GM19240 (cell line): ENCODE data around the gene DNASE2.
"Not testable (repeated sequence)": the region's sequence is repeated elsewhere in the genome, so short reads cannot be mapped to it uniquely, and the experiment has no call there.

Experiments
- DNase-seq: peaks from one replicate; pipeline ENCODE4 v3.0.0; 2011; ENCODE audit warnings: low spot score; ENCODE audit not compliant: insufficient read length

The DNASE2 gene

GRCh38 chr19:12881172-12881808, at the start of gene DNASE2:
DNASE2 (minus strand) TSS chr19:12881449; CDS start chr19:12881375, 74 bp downstream.
- peak; percentile 100 for DNase-seq

- DNase-seq, result no peak
These were observed 48.9 kb upstream of the DNASE2 start for GRCh38 chr19:12930002-12930645.

GRCh38 chr19:12924621-12925310, 43.5 kb upstream of the DNASE2 start:
- no peak for DNase-seq

- no peak for DNase-seq
These were observed 41.7 kb upstream of the DNASE2 start for GRCh38 chr19:12922959-12923358.

- no peak for DNase-seq
These were observed 39.8 kb upstream of the DNASE2 start for GRCh38 chr19:12921047-12921446.

GRCh38 chr19:12918253-12918652, 37.0 kb upstream of the DNASE2 start:
- DNase-seq, result no peak

- not testable (repeated sequence) for DNase-seq
These were observed 34.6 kb upstream of the DNASE2 start for GRCh38 chr19:12915860-12916259.

- no peak for DNase-seq
These were observed 32.8 kb upstream of the DNASE2 start for GRCh38 chr19:12913851-12914690.

GRCh38 chr19:12913011-12913561, 31.8 kb upstream of the DNASE2 start:
- no peak for DNase-seq

- no peak for DNase-seq
These were observed 31.3 kb upstream of the DNASE2 start for GRCh38 chr19:12912571-12912970.

- no peak for DNase-seq
These were observed 25.9 kb upstream of the DNASE2 start for GRCh38 chr19:12907166-12907565.

GRCh38 chr19:12899891-12900518, 18.8 kb upstream of the DNASE2 start:
- DNase-seq, result peak; percentile 81

GRCh38 chr19:12896460-12896859, 15.2 kb upstream of the DNASE2 start:
- DNase-seq, result no peak

- DNase-seq, result no peak
These were observed 12.3 kb upstream of the DNASE2 start for GRCh38 chr19:12893582-12893981.

- no peak for DNase-seq
These were observed 10.3 kb upstream of the DNASE2 start for GRCh38 chr19:12891553-12892021.

GRCh38 chr19:12890787-12891552, 9.7 kb upstream of the DNASE2 start, which contains the start of gene GCDH:
GCDH (plus strand) TSS chr19:12891160; CDS start chr19:12891305, 145 bp downstream.
- DNase-seq, result peak; percentile 97

GRCh38 chr19:12890299-12890786, 9.1 kb upstream of the DNASE2 start:
- not testable (repeated sequence) for DNase-seq

GRCh38 chr19:12888006-12888603, 6.9 kb upstream of the DNASE2 start:
- no peak for DNase-seq
